ENCODE data around the gene AQP2. TPM values are rescaled to one million over a fixed set of nuclear protein-coding genes. Genes with fewer than 3 reads are reported as not detected.

The AQP2 gene
- total RNA-seq, 1 donor from 2014 or later: not detected

- Mint-ChIP-seq H3K36me3 (ENCODE audit: low read depth) (peaks cover 4% of the 10 kb centered on the region), H3K4me3 (no peak overlapping the region), H3K9me3 (no peaks in the 10 kb centered on the region), H3K27ac (ENCODE audit: unreplicated experiment) (no peak overlapping the region), H3K27me3 (ENCODE audit: low read depth) (no peaks in the 10 kb centered on the region), H3K4me1 (no peaks in the 10 kb centered on the region)
- DNase-seq (ENCODE audit: low read depth, low spot score): no peak
- no peak for TF ChIP-seq CTCF (conservative IDR thresholded peaks at IDR 0.05)
Observed at GRCh38 chr12:49990273-49990672, 39.7 kb downstream of the AQP2 start.

GRCh38 chr12:49998453-49998852 is 47.9 kb downstream of the AQP2 start:
- Mint-ChIP-seq H3K9me3 (no peaks in the 10 kb centered on the region), H3K27ac (ENCODE audit: unreplicated experiment) (no peak overlapping the region), H3K4me1 (no peaks in the 10 kb centered on the region), H3K36me3 (ENCODE audit: low read depth) (peaks cover 19% of the 10 kb centered on the region), H3K27me3 (ENCODE audit: low read depth) (no peaks in the 10 kb centered on the region), H3K4me3 (no peak overlapping the region)
- DNase-seq (ENCODE audit: low read depth, low spot score): no peak
- TF ChIP-seq CTCF (conservative IDR thresholded peaks at IDR 0.05): no peak

- H3K4me3 Mint-ChIP-seq: no peak overlapping the region
Observed at GRCh38 chr12:50003595-50003994, 53.1 kb downstream of the AQP2 start.

GRCh38 chr12:50004696-50005095 is 54.2 kb downstream of the AQP2 start:
- H3K4me1 Mint-ChIP-seq: no peaks in the 10 kb centered on the region
- H3K27ac Mint-ChIP-seq (ENCODE audit: unreplicated experiment): no peak overlapping the region
- H3K27me3 Mint-ChIP-seq (ENCODE audit: low read depth): no peaks in the 10 kb centered on the region
- TF ChIP-seq CTCF (conservative IDR thresholded peaks at IDR 0.05): no peak
- H3K9me3 Mint-ChIP-seq: no peaks in the 10 kb centered on the region
- no peak for DNase-seq (ENCODE audit: low read depth, low spot score)
- no peak overlapping the region for H3K4me3 Mint-ChIP-seq
- H3K36me3 Mint-ChIP-seq (ENCODE audit: low read depth): peaks cover 5% of the 10 kb centered on the region

More at GRCh38 chr12:50003595-50003994, 53.1 kb downstream of the AQP2 start:
- no peak overlapping the region for H3K27ac Mint-ChIP-seq (ENCODE audit: unreplicated experiment)
- H3K27me3 Mint-ChIP-seq (ENCODE audit: low read depth): no peaks in the 10 kb centered on the region
- TF ChIP-seq CTCF (conservative IDR thresholded peaks at IDR 0.05): no peak
- no peaks in the 10 kb centered on the region for H3K4me1 Mint-ChIP-seq
- H3K36me3 Mint-ChIP-seq (ENCODE audit: low read depth): peaks cover 7% of the 10 kb centered on the region
- H3K9me3 Mint-ChIP-seq: no peaks in the 10 kb centered on the region
- no peak for DNase-seq (ENCODE audit: low read depth, low spot score)

- H3K36me3 Mint-ChIP-seq (ENCODE audit: low read depth): peaks cover 7% of the 10 kb centered on the region
- DNase-seq (ENCODE audit: low read depth, low spot score): no peak
Observed at GRCh38 chr12:50005175-50005574, 54.6 kb downstream of the AQP2 start.

More at GRCh38 chr12:50005175-50005574, 54.6 kb downstream of the AQP2 start:
- no peak for TF ChIP-seq CTCF (conservative IDR thresholded peaks at IDR 0.05)
- H3K27ac Mint-ChIP-seq (ENCODE audit: unreplicated experiment): no peak overlapping the region
- no peaks in the 10 kb centered on the region for H3K27me3 Mint-ChIP-seq (ENCODE audit: low read depth)
- no peak overlapping the region for H3K4me3 Mint-ChIP-seq
- no peaks in the 10 kb centered on the region for H3K9me3 Mint-ChIP-seq
- H3K4me1 Mint-ChIP-seq: no peaks in the 10 kb centered on the region

All from neural crest cell (in vitro differentiated cells).